HCT116 (cell line): ENCODE data around the gene PHB1. TPM values are rescaled to one million over a fixed set of nuclear protein-coding genes. Genes with fewer than 3 reads are reported as not detected.

ENCODE experiments used
- ATAC-seq: fragments of 200-7000 bp; cut with Tn5 transposase; 2 replicates; pipeline ENCODE4 v1.9.1; 2020; ENCODE audit warnings: mild to moderate bottlenecking, moderate library complexity
- BruUV-seq: library from RNA; stranded (reverse); fragments of 400-500 nt; replicated peaks from 2 replicates; lab custom pipeline; 2021; lab: Mats Ljungman, UMichigan
- CTCF ChIA-PET: fragments of 300-600 bp; sonication (Branson Sonifier 250); formaldehyde crosslinking; loops from one replicate; lab custom pipeline; 2021; ENCODE audit warnings: antibody characterized with exemption; lab: Charles Lee
- POLR2A ChIA-PET: fragments of 300-600, 350-600 bp; sonication (Branson Sonifier 250); formaldehyde crosslinking; loops from one replicate; lab custom pipeline; 2021; ENCODE audit warnings: antibody characterized with exemption; lab: Charles Lee
- RAD21 ChIA-PET, 2 experiments: fragments of 300-600 bp; sonication (Branson Sonifier 250); formaldehyde crosslinking; loops; one replicate each; lab custom pipeline; 2023; ENCODE audit warnings: low total read pairs in 2 of 2; ENCODE audit not compliant: uncharacterized antibody in 2 of 2, unreplicated experiment in 2 of 2, low non-redundant PET in 1 of 2; lab: Charles Lee
- DNase-seq: peaks from one replicate; pipeline ENCODE4 v3.0.0-alpha.2; 2010; ENCODE audit warnings: low read depth, low spot score
- H2AFZ ChIP-seq: fragments of 200-600 bp; shearing (Covaris generic), sonication (generic); 2 replicates; pipeline ENCODE4 v1.6.1; 2017; ENCODE audit warnings: low read depth, mixed run types, mixed read lengths, antibody characterized with exemption, low read length; ENCODE audit not compliant: poor library complexity, severe bottlenecking
- H3K27ac ChIP-seq: 2 replicates; pipeline ENCODE4 v1.5.1; 2012; ENCODE audit warnings: low read depth, low read length
- H3K27me3 ChIP-seq: fragments of 200-600 bp; sonication (generic); 2 replicates; pipeline ENCODE4 v1.6.1; 2016; ENCODE audit warnings: mixed run types, low read length, mixed read lengths; ENCODE audit not compliant: insufficient read depth
- H3K36me3 ChIP-seq, 2 experiments: fragments of 200-500 bp in 1 of 2; fragments of 200-600 bp in 1 of 2; sonication (Bioruptor generic) in 1 of 2; sonication (generic) in 1 of 2; 2 replicates each; pipeline versions ENCODE4 v1.5.1 to v1.6.1; 2014 to 2016; ENCODE audit warnings: low read length in 2 of 2, inconsistent platforms in 1 of 2, mixed read lengths in 1 of 2, mixed run types in 1 of 2; ENCODE audit not compliant: insufficient read depth in 2 of 2, control insufficient read depth in 1 of 2
- H3K4me1 ChIP-seq, 2 experiments: fragments of 200-600 bp in 1 of 2; sonication (generic) in 1 of 2; 2 replicates each; pipeline versions ENCODE4 v1.5.1 to v1.6.1; 2012 to 2017; ENCODE audit warnings: low read length in 2 of 2, inconsistent platforms in 1 of 2, mild to moderate bottlenecking in 1 of 2, mixed read lengths in 1 of 2, mixed run types in 1 of 2, moderate library complexity in 1 of 2; ENCODE audit not compliant: insufficient read depth in 2 of 2, control insufficient read depth in 1 of 2
- H3K4me2 ChIP-seq: fragments of 200-600 bp; sonication (generic); 2 replicates; pipeline ENCODE4 v1.6.1; 2017; ENCODE audit warnings: mixed run types, low read length, mixed read lengths
- H3K4me3 ChIP-seq, 2 experiments: fragments of 200-600 bp in 1 of 2; sonication (generic) in 1 of 2; replicated peaks in 1 of 2; 2 replicates each; pipeline ENCODE4 v1.5.1; 2011 to 2016; ENCODE audit warnings: low read length in 2 of 2, control low read depth in 1 of 2, low read depth in 1 of 2, mild to moderate bottlenecking in 1 of 2, mixed read lengths in 1 of 2, mixed run types in 1 of 2
- H3K79me2 ChIP-seq: fragments of 200-600 bp; sonication (generic); 2 replicates; pipeline ENCODE4 v1.6.1; 2017; ENCODE audit warnings: mild to moderate bottlenecking, mixed run types, low read length, moderate library complexity, mixed read lengths; ENCODE audit not compliant: insufficient read depth
- H3K9ac ChIP-seq: fragments of 200-600 bp; sonication (generic); 2 replicates; pipeline ENCODE4 v1.6.1; 2016; ENCODE audit warnings: low read length, mixed read lengths
- H3K9me2 ChIP-seq: fragments of 200-600 bp; sonication (generic), shearing (Covaris generic); 2 replicates; pipeline ENCODE4 v1.6.1; 2017; ENCODE audit warnings: mixed run types, mild to moderate bottlenecking, moderate library complexity; ENCODE audit not compliant: insufficient read depth
- H3K9me3 ChIP-seq, 2 experiments: fragments of 200-500 bp in 1 of 2; fragments of 200-600 bp in 1 of 2; sonication (Bioruptor generic) in 1 of 2; sonication (generic) in 1 of 2; 2 replicates each; pipeline ENCODE4 v1.6.1; 2014 to 2017; ENCODE audit warnings: low read length in 2 of 2, mixed read lengths in 2 of 2, inconsistent platforms in 1 of 2, low read depth in 1 of 2, mild to moderate bottlenecking in 1 of 2, mixed run types in 1 of 2, moderate library complexity in 1 of 2; ENCODE audit not compliant: control insufficient read depth in 1 of 2, insufficient read depth in 1 of 2
- H4K20me1 ChIP-seq: fragments of 200-600 bp; sonication (generic), shearing (Covaris generic); 2 replicates; pipeline ENCODE4 v1.6.1; 2017; ENCODE audit warnings: mixed run types, mild to moderate bottlenecking, moderate library complexity; ENCODE audit not compliant: insufficient read depth
- CBX3 ChIP-seq: IDR thresholded peaks from 2 replicates; pipeline ENCODE4 v1.6.1; 2012; ENCODE audit warnings: low read depth
- EGR1 ChIP-seq: IDR thresholded peaks from 2 replicates; pipeline ENCODE4 v1.6.1; 2012; ENCODE audit warnings: low read depth
- ELF1 ChIP-seq: IDR thresholded peaks from 2 replicates; pipeline ENCODE4 v1.6.1; 2012; ENCODE audit warnings: low read depth, borderline replicate concordance
- EZH2 ChIP-seq: fragments of 200-600 bp; sonication (generic); IDR thresholded peaks from 2 replicates; pipeline ENCODE4 v1.6.1; 2017; ENCODE audit warnings: antibody characterized with exemption, mixed run types
- EZH2phosphoT487 ChIP-seq: fragments of 200-600 bp; IDR thresholded peaks from 2 replicates; pipeline ENCODE4 v1.6.1; 2018; ENCODE audit warnings: antibody characterized with exemption, borderline replicate concordance
- FOSL1 ChIP-seq: IDR thresholded peaks from 2 replicates; pipeline ENCODE4 v1.6.1; 2012; ENCODE audit warnings: low read depth
- JUND ChIP-seq: IDR thresholded peaks from 2 replicates; pipeline ENCODE4 v1.6.1; 2012
- POLR2A ChIP-seq: IDR thresholded peaks from 2 replicates; pipeline ENCODE4 v1.7.0; 2011; ENCODE audit warnings: borderline replicate concordance; ENCODE audit not compliant: insufficient read depth, insufficient read length; ENCODE audit errors: extremely low read depth
- POLR2AphosphoS5 ChIP-seq: IDR thresholded peaks from 2 replicates; pipeline ENCODE4 v1.6.1; 2011; ENCODE audit warnings: mild to moderate bottlenecking, low read depth, low read length, moderate library complexity
- RAD21 ChIP-seq: IDR thresholded peaks from 2 replicates; pipeline ENCODE4 v1.6.1; 2012; ENCODE audit warnings: low read depth, mild to moderate bottlenecking
- SIN3A ChIP-seq: IDR thresholded peaks from 2 replicates; pipeline ENCODE4 v1.6.1; 2012; ENCODE audit warnings: low read depth
- SP1 ChIP-seq: IDR thresholded peaks from 2 replicates; pipeline ENCODE4 v1.6.1; 2012; ENCODE audit warnings: low read depth
- SRF ChIP-seq: IDR thresholded peaks from 2 replicates; pipeline ENCODE4 v1.6.1; 2012; ENCODE audit warnings: low read depth
- TCF7L2 ChIP-seq: IDR thresholded peaks from 2 replicates; pipeline ENCODE4 v1.7.0; 2011; ENCODE audit warnings: borderline replicate concordance, inconsistent platforms; ENCODE audit not compliant: insufficient read depth, insufficient read length; ENCODE audit errors: extremely low read depth
- ZNF274 ChIP-seq: fragments of 200-500 bp; sonication (Bioruptor generic); IDR thresholded peaks from 2 replicates; pipeline ENCODE4 v1.6.1; 2014; ENCODE audit warnings: mild to moderate bottlenecking, low read depth, low read length, inconsistent platforms
- intact Hi-C: fragments of 100-400 bp; cut with micrococcal nuclease; formaldehyde crosslinking; loops from 2 replicates; pipeline ENCODE4 v1.10.0; 2022
- total RNA-seq: library from RNA; stranded (reverse); gene quantifications from one replicate; pipeline ENCODE4 v1.2.1, GENCODE V29; 2021; ENCODE audit not compliant: unreplicated experiment
- TF ChIP-seq, protein P1 (sequence below): IDR thresholded peaks from 2 replicates; pipeline ENCODE4 v1.6.1; 2012
- TF ChIP-seq, protein P2 (sequence below), 3 experiments: fragments of 200-600 bp in 1 of 3; sonication (generic) in 1 of 3; IDR thresholded peaks in 2 of 3; conservative IDR thresholded peaks in 1 of 3; 2 replicates each; pipeline ENCODE4 v1.5.1; 2012 to 2017; ENCODE audit warnings: low read depth in 2 of 3, low read length in 2 of 3, antibody characterized with exemption in 1 of 3, borderline replicate concordance in 1 of 3, control low read depth in 1 of 3, mild to moderate bottlenecking in 1 of 3, mixed read lengths in 1 of 3, mixed run types in 1 of 3, moderate library complexity in 1 of 3; ENCODE audit not compliant: insufficient read depth in 1 of 3
- TF ChIP-seq, protein P3 (sequence below): IDR thresholded peaks from 2 replicates; pipeline ENCODE4 v1.6.1; 2011; ENCODE audit warnings: mild to moderate bottlenecking, low read length, moderate library complexity; ENCODE audit not compliant: insufficient replicate concordance; ENCODE audit errors: extremely low read depth
- TF ChIP-seq, protein P4 (sequence below): IDR thresholded peaks from 2 replicates; pipeline ENCODE4 v1.6.1; 2012

The PHB1 gene
- total RNA-seq, 1 experiment from 2014 or later, result 534 TPM

DNA sequence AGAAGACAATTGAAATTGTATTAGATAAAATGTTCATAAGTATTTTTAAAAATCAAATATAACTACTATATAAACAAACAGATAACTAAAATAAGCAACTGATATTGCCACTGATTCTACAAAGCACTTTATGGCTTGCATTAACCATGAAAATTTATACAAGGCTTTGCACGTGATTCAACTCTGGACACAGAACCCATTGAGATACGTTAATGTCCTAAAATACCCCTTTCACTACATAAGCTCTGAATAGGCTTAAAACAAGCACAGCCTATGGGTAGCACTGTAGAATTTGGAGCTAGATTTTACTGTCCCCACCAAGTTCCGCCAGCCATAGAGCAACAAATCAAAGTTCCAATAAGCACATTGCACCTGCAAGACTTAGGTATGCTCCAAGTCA is 57.2 kb downstream of the PHB1 start:
- ChIA-PET POLR2A (interaction anchor here (0.7 kb wide), 1 partner anchor 13 kb away, joined by 4 read pairs; no protein-coding TSS in a partner anchor), CTCF (no interaction called here), RAD21 (no interaction called here)
- no peak for ATAC-seq
- BruUV-seq, result no TSS peak
- no peak overlapping the region for H3K27ac ChIP-seq
- TF ChIP-seq, protein P1, sequence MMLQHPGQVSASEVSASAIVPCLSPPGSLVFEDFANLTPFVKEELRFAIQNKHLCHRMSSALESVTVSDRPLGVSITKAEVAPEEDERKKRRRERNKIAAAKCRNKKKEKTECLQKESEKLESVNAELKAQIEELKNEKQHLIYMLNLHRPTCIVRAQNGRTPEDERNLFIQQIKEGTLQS, result no peak
- TF ChIP-seq ELF1, result no peak
- no peak for TF ChIP-seq SRF
- no peak for TF ChIP-seq JUND
- TF ChIP-seq EGR1, result no peak
- no peak for TF ChIP-seq CBX3
- TF ChIP-seq TCF7L2, result no peak
- TF ChIP-seq, protein P2, sequence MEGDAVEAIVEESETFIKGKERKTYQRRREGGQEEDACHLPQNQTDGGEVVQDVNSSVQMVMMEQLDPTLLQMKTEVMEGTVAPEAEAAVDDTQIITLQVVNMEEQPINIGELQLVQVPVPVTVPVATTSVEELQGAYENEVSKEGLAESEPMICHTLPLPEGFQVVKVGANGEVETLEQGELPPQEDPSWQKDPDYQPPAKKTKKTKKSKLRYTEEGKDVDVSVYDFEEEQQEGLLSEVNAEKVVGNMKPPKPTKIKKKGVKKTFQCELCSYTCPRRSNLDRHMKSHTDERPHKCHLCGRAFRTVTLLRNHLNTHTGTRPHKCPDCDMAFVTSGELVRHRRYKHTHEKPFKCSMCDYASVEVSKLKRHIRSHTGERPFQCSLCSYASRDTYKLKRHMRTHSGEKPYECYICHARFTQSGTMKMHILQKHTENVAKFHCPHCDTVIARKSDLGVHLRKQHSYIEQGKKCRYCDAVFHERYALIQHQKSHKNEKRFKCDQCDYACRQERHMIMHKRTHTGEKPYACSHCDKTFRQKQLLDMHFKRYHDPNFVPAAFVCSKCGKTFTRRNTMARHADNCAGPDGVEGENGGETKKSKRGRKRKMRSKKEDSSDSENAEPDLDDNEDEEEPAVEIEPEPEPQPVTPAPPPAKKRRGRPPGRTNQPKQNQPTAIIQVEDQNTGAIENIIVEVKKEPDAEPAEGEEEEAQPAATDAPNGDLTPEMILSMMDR (IDR thresholded peaks at IDR 0.05 in 2 of 3, conservative IDR thresholded peaks at IDR 0.05 in 1 of 3; ENCODE audit: borderline replicate concordance in 1 of 3, insufficient read depth in 1 of 3, low read depth in 2 of 3, low read length in 2 of 3), result no peak
- TF ChIP-seq ZNF274, result no peak
- TF ChIP-seq POLR2A, result no peak
- no peak for TF ChIP-seq POLR2AphosphoS5
- TF ChIP-seq EZH2, result no peak
- TF ChIP-seq RAD21, result no peak
- TF ChIP-seq, protein P3, sequence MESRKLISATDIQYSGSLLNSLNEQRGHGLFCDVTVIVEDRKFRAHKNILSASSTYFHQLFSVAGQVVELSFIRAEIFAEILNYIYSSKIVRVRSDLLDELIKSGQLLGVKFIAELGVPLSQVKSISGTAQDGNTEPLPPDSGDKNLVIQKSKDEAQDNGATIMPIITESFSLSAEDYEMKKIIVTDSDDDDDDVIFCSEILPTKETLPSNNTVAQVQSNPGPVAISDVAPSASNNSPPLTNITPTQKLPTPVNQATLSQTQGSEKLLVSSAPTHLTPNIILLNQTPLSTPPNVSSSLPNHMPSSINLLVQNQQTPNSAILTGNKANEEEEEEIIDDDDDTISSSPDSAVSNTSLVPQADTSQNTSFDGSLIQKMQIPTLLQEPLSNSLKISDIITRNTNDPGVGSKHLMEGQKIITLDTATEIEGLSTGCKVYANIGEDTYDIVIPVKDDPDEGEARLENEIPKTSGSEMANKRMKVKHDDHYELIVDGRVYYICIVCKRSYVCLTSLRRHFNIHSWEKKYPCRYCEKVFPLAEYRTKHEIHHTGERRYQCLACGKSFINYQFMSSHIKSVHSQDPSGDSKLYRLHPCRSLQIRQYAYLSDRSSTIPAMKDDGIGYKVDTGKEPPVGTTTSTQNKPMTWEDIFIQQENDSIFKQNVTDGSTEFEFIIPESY, result no peak
- TF ChIP-seq SIN3A, result no peak
- TF ChIP-seq, protein P4, sequence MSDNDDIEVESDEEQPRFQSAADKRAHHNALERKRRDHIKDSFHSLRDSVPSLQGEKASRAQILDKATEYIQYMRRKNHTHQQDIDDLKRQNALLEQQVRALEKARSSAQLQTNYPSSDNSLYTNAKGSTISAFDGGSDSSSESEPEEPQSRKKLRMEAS, result no peak
- TF ChIP-seq FOSL1, result no peak
- no peak for TF ChIP-seq SP1
- no peak for TF ChIP-seq EZH2phosphoT487
- H3K27me3 ChIP-seq, result no peaks in the 10 kb centered on the region
- intact Hi-C loops, result no loop called here
- H3K9ac ChIP-seq, result no peak overlapping the region
- H3K4me1 ChIP-seq, result peaks cover 9 to 15% of the 10 kb centered on the region in 2 experiments
- no peaks in the 10 kb centered on the region for H3K9me3 ChIP-seq
- H4K20me1 ChIP-seq, result peaks cover 9% of the 10 kb centered on the region; the same call in 1 of the 2 replicates
- H3K4me3 ChIP-seq, result no peak overlapping the region
- no peak overlapping the region for H3K4me2 ChIP-seq
- peaks cover 83% of the 10 kb centered on the region for H3K79me2 ChIP-seq
- H3K9me2 ChIP-seq, result no peaks in the 10 kb centered on the region
- no peak overlapping the region for H2AFZ ChIP-seq
- DNase-seq, result no peak
- no peaks in the 10 kb centered on the region for H3K36me3 ChIP-seq
